ENCODE measurements around the gene ASB8.
"Not testable (repeated sequence)": the region's sequence is repeated elsewhere in the genome, so short reads cannot be mapped to it uniquely, and the experiment has no call there.

The ASB8 gene

DNA sequence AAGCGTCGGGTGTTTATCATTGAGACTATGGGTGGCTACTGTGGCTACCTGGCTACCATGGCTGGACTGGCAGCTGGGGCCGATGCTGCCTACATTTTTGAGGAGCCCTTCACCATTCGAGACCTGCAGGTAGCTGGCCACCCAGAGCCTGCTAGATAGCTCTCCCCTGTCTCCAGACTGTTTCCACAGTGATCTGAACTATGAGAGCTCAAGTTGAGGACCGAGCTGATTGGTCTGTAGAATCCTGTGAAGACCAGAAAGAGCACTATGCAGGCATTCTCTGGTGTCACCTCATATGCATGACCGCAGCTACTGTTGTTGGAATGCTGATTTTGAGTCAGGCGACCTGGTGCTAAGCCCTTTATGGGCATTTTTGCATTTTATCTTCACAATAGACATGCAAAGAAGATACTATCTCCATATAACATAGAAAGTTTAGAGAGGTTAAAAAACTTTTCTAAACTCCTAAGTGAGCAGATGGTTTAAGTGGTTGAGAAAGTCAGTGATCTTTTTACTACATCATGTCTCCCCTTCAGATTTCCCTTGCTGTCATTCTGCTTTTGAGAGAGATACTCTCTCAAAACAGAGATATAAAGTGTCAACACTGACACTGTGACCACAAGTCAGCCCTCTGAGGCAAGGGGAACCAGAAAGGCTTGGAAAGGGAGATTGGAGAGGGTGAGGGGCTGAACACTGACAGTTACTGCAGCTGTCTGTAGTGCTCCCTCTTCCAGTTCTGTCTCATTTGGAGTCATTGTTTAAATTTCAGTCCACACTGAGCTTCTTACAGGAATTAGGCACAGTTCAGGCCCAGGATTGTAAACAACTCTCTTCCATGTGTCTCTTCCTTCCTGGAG is 14.3 kb downstream of the ASB8 start:
- DNase-seq (ENCODE audit: low read depth), result no peak

- no peak for DNase-seq (ENCODE audit: low read depth)
Measured at GRCh38 chr12:48135027-48135426, 22.3 kb downstream of the ASB8 start.

DNA sequence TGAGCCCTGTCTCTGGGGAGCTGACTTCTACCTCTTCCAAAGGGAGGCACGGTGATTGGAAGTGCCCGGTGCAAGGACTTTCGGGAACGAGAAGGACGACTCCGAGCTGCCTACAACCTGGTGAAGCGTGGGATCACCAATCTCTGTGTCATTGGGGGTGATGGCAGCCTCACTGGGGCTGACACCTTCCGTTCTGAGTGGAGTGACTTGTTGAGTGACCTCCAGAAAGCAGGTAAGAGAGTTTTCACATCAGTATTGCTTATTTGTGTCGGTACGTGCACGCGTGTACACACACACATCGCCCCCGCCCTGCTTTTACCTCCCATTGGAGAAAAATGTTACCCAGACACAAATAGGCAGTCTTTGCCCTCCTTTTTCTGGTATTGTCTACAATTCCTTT is 24.5 kb downstream of the ASB8 start:
- DNase-seq (ENCODE audit: low read depth), result no peak

DNA sequence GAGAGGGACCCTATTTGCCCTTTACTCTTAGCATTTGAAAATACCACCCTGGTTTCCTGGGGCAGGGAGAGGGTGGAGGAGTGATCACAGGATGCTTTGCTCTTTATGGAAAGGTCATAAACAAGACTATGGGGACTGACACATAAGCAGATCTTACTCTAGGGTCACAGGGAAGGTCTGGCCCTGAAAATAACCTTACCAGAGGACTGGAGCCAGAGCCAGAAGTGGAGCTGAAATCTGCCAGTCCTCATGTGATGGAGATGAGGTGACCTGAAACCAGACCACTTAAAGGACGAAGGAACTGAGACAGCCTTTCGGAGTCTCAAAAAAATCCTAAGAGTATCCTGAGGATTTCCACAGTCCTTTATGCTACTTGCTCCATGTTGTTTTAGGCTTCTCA is 25.8 kb downstream of the ASB8 start:
- DNase-seq (ENCODE audit: low read depth), result no peak

DNA sequence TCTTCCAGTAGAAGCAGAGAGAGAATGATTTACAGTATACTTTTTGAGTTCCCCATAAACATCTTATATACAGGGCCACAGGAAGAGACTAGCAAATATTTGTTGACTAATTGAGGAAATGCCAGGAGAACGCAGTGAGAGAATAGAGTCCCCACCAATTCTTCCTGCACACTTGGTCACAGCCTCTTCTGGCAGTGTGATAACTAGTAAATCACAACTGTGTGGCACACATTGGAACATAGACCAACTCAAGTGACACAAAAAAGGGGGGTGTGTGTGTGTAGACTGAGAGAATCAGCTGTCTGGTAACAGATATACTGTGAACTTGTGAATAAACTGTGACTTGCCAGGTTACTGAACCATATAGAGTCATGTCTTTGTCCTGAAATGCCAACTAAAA is 27.9 kb downstream of the ASB8 start:
- no peak for DNase-seq (ENCODE audit: low read depth)

- no peak for DNase-seq (ENCODE audit: low read depth)
Measured at GRCh38 chr12:48128800-48129199, 28.5 kb downstream of the ASB8 start.

DNA sequence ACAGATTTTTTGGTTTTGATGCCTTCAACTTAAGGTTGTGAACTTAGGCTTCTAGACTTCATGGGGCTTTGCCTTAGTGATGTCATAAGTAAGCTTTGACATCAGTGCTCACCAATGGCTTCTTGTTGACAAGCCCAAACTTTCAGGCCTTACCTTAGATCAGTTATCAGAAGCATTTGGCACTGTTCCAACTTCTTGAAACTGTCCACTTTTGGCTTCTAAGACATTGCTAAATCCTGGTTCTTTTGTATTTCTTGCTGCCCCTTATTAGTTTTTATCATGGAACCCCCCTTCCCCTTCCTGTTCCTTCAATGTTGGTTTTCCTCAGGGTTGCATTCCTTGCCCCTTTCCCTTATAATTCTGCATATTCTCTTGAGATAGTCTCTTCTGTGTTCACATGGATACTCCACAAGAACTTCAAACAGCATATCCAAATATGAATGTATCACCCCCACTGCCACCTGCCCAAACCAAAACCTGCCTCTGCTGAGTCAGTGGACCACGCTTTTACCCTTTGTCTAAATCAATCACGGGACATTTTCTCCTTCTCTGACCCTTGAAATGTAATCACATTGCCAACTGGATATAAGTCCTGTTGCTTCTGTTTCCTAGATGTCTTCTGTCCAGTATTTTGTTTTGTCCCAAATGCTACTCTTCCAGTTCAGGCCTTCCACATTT is 30.2 kb downstream of the ASB8 start:
- DNase-seq (ENCODE audit: low read depth), result no peak

GRCh38 chr12:48125985-48126384 is 31.3 kb downstream of the ASB8 start:
- DNase-seq (ENCODE audit: low read depth), result no peak

DNA sequence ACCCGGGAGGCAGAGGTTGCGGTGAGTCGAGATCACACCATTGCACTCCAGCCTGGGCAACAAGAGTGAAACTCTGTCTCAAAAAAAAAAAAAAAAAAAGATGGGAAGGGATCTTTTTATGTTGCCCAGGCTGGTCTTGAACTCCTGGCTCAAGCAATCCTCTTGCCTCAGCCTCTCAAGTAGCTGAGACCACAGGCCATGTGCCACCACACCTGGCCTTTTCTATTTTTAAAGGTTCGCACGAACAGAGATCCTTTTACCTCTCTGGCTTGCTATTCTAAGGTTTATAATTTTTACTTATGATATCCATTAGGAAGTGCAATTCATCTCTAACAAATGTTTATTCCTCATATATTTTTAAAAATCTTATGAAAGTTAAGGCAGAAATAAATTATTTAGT is 31.8 kb downstream of the ASB8 start:
- DNase-seq (ENCODE audit: low read depth), result not testable (repeated sequence)

DNA sequence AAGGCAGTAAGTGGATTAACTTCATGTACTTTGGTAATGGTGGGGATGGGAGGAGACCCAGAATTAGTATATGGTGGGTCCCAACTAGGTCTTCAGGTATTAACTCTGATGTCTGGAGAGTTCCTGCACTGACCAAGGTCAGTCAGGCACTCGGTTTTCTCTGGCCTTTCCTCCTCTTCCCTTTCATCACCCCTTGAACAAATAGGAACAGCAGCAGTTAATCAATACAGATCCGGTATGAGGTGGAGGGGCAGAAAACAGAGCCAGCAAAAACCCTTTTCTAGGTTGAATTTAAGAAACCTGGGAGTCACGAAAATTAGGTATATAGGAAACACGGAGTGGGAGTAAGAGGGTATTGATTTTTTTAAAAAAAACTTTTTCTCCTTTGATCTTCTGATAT is 34.1 kb downstream of the ASB8 start:
- no peak for DNase-seq (ENCODE audit: low read depth)

- DNase-seq (ENCODE audit: low read depth), result no peak
Measured at GRCh38 chr12:48122065-48122834, 35.1 kb downstream of the ASB8 start.

DNA sequence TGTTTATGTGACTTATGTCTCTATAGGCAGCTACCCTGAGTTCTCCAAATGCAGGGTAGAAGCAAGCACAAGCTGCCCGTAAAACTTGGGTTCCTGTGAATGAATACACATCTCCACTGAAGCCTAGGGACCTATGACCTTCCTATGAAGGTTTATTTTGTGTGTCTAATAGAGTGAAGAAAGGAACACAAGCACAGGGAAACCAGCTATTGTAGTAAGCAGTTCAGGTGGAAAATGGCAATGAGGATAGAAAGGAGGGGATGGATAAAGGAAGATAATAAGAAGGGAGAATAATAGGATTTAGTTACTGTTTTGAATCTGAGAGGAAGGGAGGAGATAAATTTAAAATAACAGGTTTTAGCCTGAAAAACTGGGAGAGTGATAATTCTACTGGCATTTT is 35.8 kb downstream of the ASB8 start:
- no peak for DNase-seq (ENCODE audit: low read depth)

DNA sequence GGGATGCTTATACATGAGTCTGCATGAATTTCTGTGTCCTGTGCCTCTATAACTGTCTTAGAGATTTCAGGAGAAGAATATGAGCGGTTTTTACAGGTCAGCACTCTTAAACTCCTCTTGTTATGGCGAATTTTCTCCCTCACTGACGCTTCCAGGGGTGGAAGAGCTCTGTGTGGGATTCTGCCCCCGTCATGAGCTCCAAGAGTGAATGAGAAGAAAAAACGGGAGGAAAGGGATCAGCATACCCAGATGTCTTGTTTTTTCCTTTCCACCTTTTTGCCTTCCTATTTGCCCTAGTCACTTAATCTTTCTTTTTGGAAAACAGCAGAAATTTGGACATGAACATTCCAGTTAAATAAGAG is 37.5 kb downstream of the ASB8 start:
- no peak for DNase-seq (ENCODE audit: low read depth)

- DNase-seq (ENCODE audit: low read depth), result peak; percentile 51
Measured at GRCh38 chr12:48119078-48119833, 38.1 kb downstream of the ASB8 start, which contains the start of gene PFKM. Gene PFKM, plus strand, starts transcription at chr12:48119364. Its CDS starts 3,411 bp downstream, at chr12:48122775.

- no peak for DNase-seq (ENCODE audit: low read depth)
Measured at GRCh38 chr12:48118284-48118871, 38.9 kb downstream of the ASB8 start.

DNA sequence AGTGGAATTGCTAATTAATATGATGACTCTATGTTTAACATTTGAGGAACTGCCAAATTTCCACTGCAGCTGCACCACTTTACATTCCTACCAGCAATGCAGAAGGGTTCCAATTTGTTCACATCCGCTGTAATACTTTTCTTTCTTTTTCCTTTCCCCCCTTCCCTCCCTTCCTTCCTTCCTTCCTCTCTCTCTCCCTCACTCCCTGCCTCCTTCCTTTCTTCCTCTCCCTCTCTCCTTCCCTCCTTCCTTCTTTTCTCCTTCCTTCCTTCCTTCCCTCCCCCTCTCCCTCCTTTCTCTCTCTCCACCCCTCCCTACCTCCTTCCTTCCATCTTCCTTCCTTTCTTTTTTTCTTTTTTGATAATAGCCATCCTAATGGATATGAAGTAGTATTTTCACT is 41.4 kb downstream of the ASB8 start:
- DNase-seq (ENCODE audit: low read depth), result no peak

- not testable (repeated sequence) for DNase-seq (ENCODE audit: low read depth)
Measured at GRCh38 chr12:48111312-48111693, 46.0 kb downstream of the ASB8 start.

GRCh38 chr12:48110691-48111311 is 46.5 kb downstream of the ASB8 start:
- no peak for DNase-seq (ENCODE audit: low read depth)

DNA sequence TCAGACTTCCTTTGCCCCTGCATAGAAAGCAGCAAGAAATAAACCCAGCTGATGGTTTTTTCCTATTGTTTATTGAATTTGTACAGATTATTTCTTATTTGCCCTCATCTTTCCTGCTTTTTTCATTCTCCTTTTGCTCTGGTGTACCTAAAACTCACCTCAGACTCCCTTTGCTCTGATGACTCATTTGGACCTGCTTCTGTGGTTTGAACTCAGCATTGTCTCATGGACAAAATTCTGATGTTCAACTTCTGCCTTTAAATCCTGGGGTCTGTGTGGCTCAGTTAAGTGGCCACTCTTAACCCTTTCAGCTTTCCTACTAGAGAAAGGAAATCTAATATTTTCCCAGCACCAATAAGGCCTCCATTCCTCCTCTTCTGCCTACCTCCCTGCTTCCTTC is 47.9 kb downstream of the ASB8 start:
- DNase-seq (ENCODE audit: low read depth), result no peak

- no peak for DNase-seq (ENCODE audit: low read depth)
Measured at GRCh38 chr12:48106681-48107613, 50.4 kb downstream of the ASB8 start.
